MG63 (cell line): ENCODE results near the gene SRP14. TPM values are rescaled to one million over a fixed set of nuclear protein-coding genes. Genes with fewer than 3 reads are reported as not detected.

Source experiments
- DNase-seq: peaks from one replicate; pipeline ENCODE4 v3.0.0-alpha.2; 2020
- H3K27me3 ChIP-seq: fragments of 250-450 bp; sonication (Bioruptor Pico); 2 replicates; pipeline ENCODE4 v1.5.1; 2020; ENCODE audit warnings: mild to moderate bottlenecking, moderate library complexity
- H3K36me3 ChIP-seq: fragments of 250-450 bp; sonication (Bioruptor Pico); 2 replicates; pipeline ENCODE4 v1.5.1; 2020; ENCODE audit warnings: mild to moderate bottlenecking, moderate library complexity
- H3K4me3 ChIP-seq: fragments of 250-450 bp; sonication (Bioruptor Pico); 2 replicates; pipeline ENCODE4 v1.5.1; 2020; ENCODE audit warnings: mild to moderate bottlenecking, moderate library complexity
- H3K9me3 ChIP-seq: fragments of 250-450 bp; sonication (Bioruptor Pico); 2 replicates; pipeline ENCODE4 v1.5.1; 2020; ENCODE audit warnings: mild to moderate bottlenecking, moderate library complexity
- total RNA-seq: library from RNA; depleted of rRNA; stranded (reverse); fragments of >200 nt; shearing (Covaris generic); gene quantifications from 2 replicates; pipeline ENCODE4 v1.2.3, GENCODE V29; 2014; ENCODE audit warnings: low replicate concordance

SRP14 gene
- total RNA-seq, 1 experiment from 2014 or later: 134 TPM

- no peak for DNase-seq
- no peaks in the 10 kb centered on the region for H3K9me3 ChIP-seq
- no peaks in the 10 kb centered on the region for H3K27me3 ChIP-seq
- H3K4me3 ChIP-seq: no peak overlapping the region
- no peaks in the 10 kb centered on the region for H3K36me3 ChIP-seq
Measured at GRCh38 chr15:40070608-40071218, 31.7 kb upstream of the SRP14 start.

- H3K4me3 ChIP-seq: no peak overlapping the region
- H3K27me3 ChIP-seq: no peaks in the 10 kb centered on the region
- no peak for DNase-seq
Measured at GRCh38 chr15:40070166-40070557, 31.2 kb upstream of the SRP14 start.

GRCh38 chr15:40069178-40070165 lies 30.5 kb upstream of the SRP14 start:
- H3K4me3 ChIP-seq: no peak overlapping the region
- H3K9me3 ChIP-seq: no peaks in the 10 kb centered on the region
- no peaks in the 10 kb centered on the region for H3K36me3 ChIP-seq
- DNase-seq: peak; percentile 98
- H3K27me3 ChIP-seq: no peaks in the 10 kb centered on the region

More at GRCh38 chr15:40070166-40070557, 31.2 kb upstream of the SRP14 start:
- no peaks in the 10 kb centered on the region for H3K9me3 ChIP-seq
- H3K36me3 ChIP-seq: no peaks in the 10 kb centered on the region

- Histone ChIP-seq H3K27me3 (no peaks in the 10 kb centered on the region), H3K36me3 (no peaks in the 10 kb centered on the region), H3K9me3 (no peaks in the 10 kb centered on the region), H3K4me3 (no peak overlapping the region)
- no peak for DNase-seq
Measured at GRCh38 chr15:40067921-40068624, 29.1 kb upstream of the SRP14 start.

- no peak for DNase-seq
- Histone ChIP-seq H3K27me3 (no peaks in the 10 kb centered on the region), H3K9me3 (no peaks in the 10 kb centered on the region), H3K4me3 (no peak overlapping the region), H3K36me3 (no peaks in the 10 kb centered on the region)
Measured at GRCh38 chr15:40066589-40066988, 27.6 kb upstream of the SRP14 start.

GRCh38 chr15:40065166-40065565 lies 26.2 kb upstream of the SRP14 start:
- Histone ChIP-seq H3K36me3 (no peaks in the 10 kb centered on the region), H3K4me3 (no peak overlapping the region), H3K9me3 (no peaks in the 10 kb centered on the region), H3K27me3 (no peaks in the 10 kb centered on the region)
- no peak for DNase-seq

GRCh38 chr15:40064231-40064894 lies 25.4 kb upstream of the SRP14 start:
- no peaks in the 10 kb centered on the region for H3K27me3 ChIP-seq
- peak; percentile 93 for DNase-seq
- no peak overlapping the region for H3K4me3 ChIP-seq
- H3K9me3 ChIP-seq: no peaks in the 10 kb centered on the region
- H3K36me3 ChIP-seq: no peaks in the 10 kb centered on the region

GRCh38 chr15:40063563-40064011 lies 24.6 kb upstream of the SRP14 start:
- H3K27me3 ChIP-seq: no peaks in the 10 kb centered on the region
- peak; percentile 97 for DNase-seq
- H3K36me3 ChIP-seq: no peaks in the 10 kb centered on the region
- H3K4me3 ChIP-seq: no peak overlapping the region
- no peaks in the 10 kb centered on the region for H3K9me3 ChIP-seq

- no peaks in the 10 kb centered on the region for H3K27me3 ChIP-seq
- no peak for DNase-seq
- no peaks in the 10 kb centered on the region for H3K36me3 ChIP-seq
- H3K4me3 ChIP-seq: no peak overlapping the region
- no peaks in the 10 kb centered on the region for H3K9me3 ChIP-seq
Measured at GRCh38 chr15:40062816-40063562, 24.0 kb upstream of the SRP14 start.

GRCh38 chr15:40061212-40061901 lies 22.4 kb upstream of the SRP14 start:
- no peak overlapping the region for H3K4me3 ChIP-seq
- no peaks in the 10 kb centered on the region for H3K36me3 ChIP-seq
- no peaks in the 10 kb centered on the region for H3K27me3 ChIP-seq
- no peaks in the 10 kb centered on the region for H3K9me3 ChIP-seq
- DNase-seq: no peak

GRCh38 chr15:40060236-40060961 lies 21.4 kb upstream of the SRP14 start:
- H3K36me3 ChIP-seq: no peaks in the 10 kb centered on the region
- no peak overlapping the region for H3K4me3 ChIP-seq
- no peaks in the 10 kb centered on the region for H3K9me3 ChIP-seq
- no peak for DNase-seq
- no peaks in the 10 kb centered on the region for H3K27me3 ChIP-seq

GRCh38 chr15:40059821-40060220 lies 20.8 kb upstream of the SRP14 start:
- DNase-seq: no peak
- Histone ChIP-seq H3K9me3 (no peaks in the 10 kb centered on the region), H3K36me3 (no peaks in the 10 kb centered on the region), H3K27me3 (no peaks in the 10 kb centered on the region), H3K4me3 (no peak overlapping the region)

- Histone ChIP-seq H3K4me3 (no peak overlapping the region), H3K27me3 (no peaks in the 10 kb centered on the region), H3K9me3 (no peaks in the 10 kb centered on the region), H3K36me3 (no peaks in the 10 kb centered on the region)
- no peak for DNase-seq
Measured at GRCh38 chr15:40058476-40059140, 19.6 kb upstream of the SRP14 start.

GRCh38 chr15:40055576-40056293 lies 16.8 kb upstream of the SRP14 start:
- no peak for DNase-seq
- Histone ChIP-seq H3K27me3 (no peaks in the 10 kb centered on the region), H3K36me3 (no peaks in the 10 kb centered on the region), H3K4me3 (no peak overlapping the region), H3K9me3 (no peaks in the 10 kb centered on the region)
